G401 (cell line): ENCODE results near the gene THRB. TPM values are rescaled to one million over a fixed set of nuclear protein-coding genes. Genes with fewer than 3 reads are reported as not detected.

ENCODE experiments used
- DNase-seq: peaks from one replicate; pipeline ENCODE4 v3.0.0-alpha.2; 2015; ENCODE audit warnings: low spot score
- in situ Hi-C: cut with HindIII; loops from 2 replicates; pipeline ENCODE4 v1.10.0; 2016; ENCODE audit warnings: low sequenced_read_pairs, mixed read lengths
- total RNA-seq: library from RNA; depleted of rRNA; stranded (reverse); fragments of >200 nt; shearing (Covaris generic); gene quantifications from 2 replicates; pipeline ENCODE4 v1.2.3, GENCODE V29; 2014

Gene THRB
- total RNA-seq, 1 experiment from 2014 or later = not detected

GRCh38 chr3:24303057-24303754, 191.4 kb downstream of the THRB start:
- DNase-seq = no peak
- in situ Hi-C loops = no loop called here

- DNase-seq = no peak
- in situ Hi-C loops = no loop called here
Observed at GRCh38 chr3:24302396-24302795, 192.3 kb downstream of the THRB start.

GRCh38 chr3:24300949-24301348, 193.7 kb downstream of the THRB start:
- in situ Hi-C loops = no loop called here
- no peak for DNase-seq

- in situ Hi-C loops = no loop called here
- DNase-seq = no peak
Observed at GRCh38 chr3:24299806-24300626, 194.6 kb downstream of the THRB start.

- no peak for DNase-seq
- in situ Hi-C loops = no loop called here
Observed at GRCh38 chr3:24299246-24299805, 195.3 kb downstream of the THRB start.

GRCh38 chr3:24296441-24297205, 198.0 kb downstream of the THRB start:
- in situ Hi-C loops = no loop called here
- DNase-seq = no peak

GRCh38 chr3:24294150-24294549, 200.5 kb downstream of the THRB start:
- no peak for DNase-seq
- in situ Hi-C loops = no loop called here

- DNase-seq = no peak
- in situ Hi-C loops = no loop called here
Observed at GRCh38 chr3:24291646-24292045, 203.0 kb downstream of the THRB start.

GRCh38 chr3:24290596-24290995, 204.1 kb downstream of the THRB start:
- in situ Hi-C loops = no loop called here
- no peak for DNase-seq

GRCh38 chr3:24288496-24289236, 206.0 kb downstream of the THRB start:
- in situ Hi-C loops = no loop called here
- peak; percentile 55 for DNase-seq

- DNase-seq = peak; percentile 15
- in situ Hi-C loops = no loop called here
Observed at GRCh38 chr3:24287755-24288450, 206.7 kb downstream of the THRB start.

- DNase-seq = no peak
- in situ Hi-C loops = no loop called here
Observed at GRCh38 chr3:24286405-24286804, 208.2 kb downstream of the THRB start.

- in situ Hi-C loops = no loop called here
- DNase-seq = no peak
Observed at GRCh38 chr3:24278543-24278942, 216.1 kb downstream of the THRB start.

GRCh38 chr3:24273491-24273890, 221.2 kb downstream of the THRB start:
- in situ Hi-C loops = no loop called here
- no peak for DNase-seq

GRCh38 chr3:24272875-24273274, 221.8 kb downstream of the THRB start:
- in situ Hi-C loops = no loop called here
- no peak for DNase-seq

GRCh38 chr3:24272408-24272807, 222.2 kb downstream of the THRB start:
- DNase-seq = no peak
- in situ Hi-C loops = no loop called here

GRCh38 chr3:24271228-24271627, 223.4 kb downstream of the THRB start:
- DNase-seq = no peak
- in situ Hi-C loops = no loop called here

GRCh38 chr3:24270744-24271143, 223.9 kb downstream of the THRB start:
- DNase-seq = no peak
- in situ Hi-C loops = no loop called here
